HepG2 (cell line): ENCODE results near the gene HNRNPF. TPM values are rescaled to one million over a fixed set of nuclear protein-coding genes. Genes with fewer than 3 reads are reported as not detected.

Experiments
- CENPX ChIP-seq: sonication (generic); formaldehyde crosslinking; IDR thresholded peaks from 2 replicates; pipeline ENCODE4 v1.9.0; 2021; ENCODE audit warnings: mild to moderate bottlenecking, missing genetic modification reagents, moderate library complexity
- CREM ChIP-seq, 2 experiments: sonication (generic) in 1 of 2; formaldehyde crosslinking in 1 of 2; IDR thresholded peaks; 2 replicates each; pipeline versions ENCODE4 v1.4.0 to v1.6.1; 2016 to 2020; ENCODE audit warnings: antibody characterized with exemption in 1 of 2, mild to moderate bottlenecking in 1 of 2, missing genetic modification reagents in 1 of 2
- HDAC2 ChIP-seq: sonication (generic); formaldehyde crosslinking; IDR thresholded peaks from 2 replicates; pipeline ENCODE4 v1.4.0; 2020; ENCODE audit warnings: missing genetic modification reagents
- IKZF4 ChIP-seq: sonication (generic); formaldehyde crosslinking; IDR thresholded peaks from 2 replicates; pipeline ENCODE4 v1.5.1; 2020; ENCODE audit warnings: borderline replicate concordance, mild to moderate bottlenecking, low read depth, missing genetic modification reagents; ENCODE audit errors: not compliant biosample characterization
- RERE ChIP-seq: IDR thresholded peaks from 2 replicates; pipeline ENCODE4 v1.6.1; 2016; ENCODE audit warnings: low read depth, missing genetic modification reagents, missing compliant biosample characterization
- SALL2 ChIP-seq: sonication (generic); formaldehyde crosslinking; IDR thresholded peaks from 2 replicates; pipeline ENCODE4 v1.8.1; 2023; ENCODE audit warnings: mild to moderate bottlenecking, missing genetic modification reagents, inconsistent platforms
- SIN3A ChIP-seq: IDR thresholded peaks from 2 replicates; pipeline ENCODE4 v1.6.1; 2011; ENCODE audit warnings: low read depth, mild to moderate bottlenecking, control low read depth, low read length, borderline replicate concordance
- THAP8 ChIP-seq: sonication (generic); formaldehyde crosslinking; IDR thresholded peaks from 2 replicates; pipeline ENCODE4 v1.5.1; 2020; ENCODE audit warnings: missing genetic modification reagents, mild to moderate bottlenecking, borderline replicate concordance
- ZBTB1 ChIP-seq: sonication (generic); formaldehyde crosslinking; IDR thresholded peaks from 2 replicates; pipeline ENCODE4 v1.4.0; 2020; ENCODE audit warnings: missing genetic modification reagents, borderline replicate concordance
- ZBTB44 ChIP-seq: sonication (generic); formaldehyde crosslinking; IDR thresholded peaks from 2 replicates; pipeline ENCODE4 v1.4.0; 2020; ENCODE audit warnings: missing genetic modification reagents
- ZKSCAN8 ChIP-seq: IDR thresholded peaks from 2 replicates; pipeline ENCODE4 v1.6.1; 2016; ENCODE audit warnings: borderline replicate concordance, missing genetic modification reagents, missing compliant biosample characterization
- ZNF143 ChIP-seq: sonication (generic); formaldehyde crosslinking; IDR thresholded peaks from 2 replicates; pipeline ENCODE4 v1.4.0; 2020; ENCODE audit warnings: missing genetic modification reagents
- ZNF30 ChIP-seq: sonication (generic); formaldehyde crosslinking; IDR thresholded peaks from 2 replicates; pipeline ENCODE4 v1.5.0; 2020; ENCODE audit warnings: mild to moderate bottlenecking, missing genetic modification reagents
- ZNF34 ChIP-seq: sonication (generic); formaldehyde crosslinking; IDR thresholded peaks from 2 replicates; pipeline ENCODE4 v1.4.0; 2020; ENCODE audit warnings: mild to moderate bottlenecking, missing genetic modification reagents, borderline replicate concordance
- ZNF580 ChIP-seq: IDR thresholded peaks from 2 replicates; pipeline ENCODE4 v1.6.1; 2016; ENCODE audit warnings: low read depth, borderline replicate concordance
- ZNF839 ChIP-seq: sonication (generic); formaldehyde crosslinking; IDR thresholded peaks from 2 replicates; pipeline ENCODE4 v1.4.0; 2020; ENCODE audit warnings: missing genetic modification reagents, mild to moderate bottlenecking, borderline replicate concordance
- ZNF883 ChIP-seq: sonication (generic); formaldehyde crosslinking; IDR thresholded peaks from 2 replicates; pipeline ENCODE4 v1.5.1; 2020; ENCODE audit warnings: mild to moderate bottlenecking, missing genetic modification reagents; ENCODE audit errors: not compliant biosample characterization
- ZSCAN5A ChIP-seq: sonication (generic); formaldehyde crosslinking; IDR thresholded peaks from 2 replicates; pipeline ENCODE4 v1.8.0; 2022; ENCODE audit warnings: mild to moderate bottlenecking, missing genetic modification reagents, borderline replicate concordance
- polyA plus RNA-seq, 8 experiments: library from polyadenylated mRNA; depleted of rRNA in 3 of 8; stranded (reverse) in 7 of 8; unstranded in 1 of 8; fragments of >200 nt; fragmentation: Illumina TruSeq in 4 of 8; extraction: Trizol in 4 of 8; gene quantifications; 2 replicates each; pipeline versions ENCODE4 v1.2.1 to v1.2.3, GENCODE V29; 2011 to 2016; ENCODE audit warnings: low read depth in 4 of 8, missing spikeins in 1 of 8, mixed read lengths in 1 of 8; ENCODE audit not compliant: insufficient read depth in 1 of 8
- total RNA-seq, 5 experiments: library from RNA; depleted of rRNA; stranded (reverse); fragments of >200 nt; fragmentation: Illumina TruSeq; extraction: Trizol; gene quantifications; 2 replicates each; pipeline ENCODE4 v1.2.3, GENCODE V29; 2016; ENCODE audit warnings: low read depth in 1 of 5

Gene HNRNPF
- total and polyA plus RNA-seq, 2 of the 13 experiments (the other 11 are each of a cell fraction or from before 2014, with no cell fraction given) = 166 to 308 TPM

- TF ChIP-seq IKZF4 (CRISPR knock-in tag) (no peak), RERE (CRISPR knock-in tag) (no peak), ZNF839 (CRISPR knock-in tag) (no peak), ZNF34 (CRISPR knock-in tag) (no peak), ZKSCAN8 (CRISPR knock-in tag) (no peak), HDAC2 (CRISPR knock-in tag) (peak; percentile 65; the same call in 1 of the 2 replicates), CREM (IDR thresholded peaks at IDR 0.05) (peak; percentile 42; the same call in 1 of the 2 replicates), CREM (CRISPR knock-in tag; IDR thresholded peaks at IDR 0.05) (no peak), ZNF580 (peak; percentile 53; the same call in 1 of the 2 replicates), THAP8 (CRISPR knock-in tag) (no peak), SALL2 (no peak), ZBTB1 (CRISPR knock-in tag) (no peak), ZNF883 (CRISPR knock-in tag) (no peak), ZSCAN5A (no peak), ZBTB44 (CRISPR knock-in tag) (no peak), SIN3A (no peak), CENPX (CRISPR knock-in tag) (no peak), ZNF30 (no peak), ZNF143 (no peak)
Observed at GRCh38 chr10:43399320-43400310, 9.4 kb downstream of the HNRNPF start (continued).
